Hematopoietic multipotent progenitor cell treated with erythropoietin and hydrocortisone succinate and interleukin-3 and kit ligand, for 17 days (in vitro differentiated cells): ENCODE results near the gene MOK.
"Not testable (repeated sequence)": the region's sequence is repeated elsewhere in the genome, so short reads cannot be mapped to it uniquely, and the experiment has no call there.

Experiments used
- DNase-seq: peaks from one replicate; pipeline ENCODE4 v3.0.0-alpha.2; 2015; ENCODE audit warnings: low spot score

MOK gene

GRCh38 chr14:102321456-102322422 lies 16.8 kb upstream of the MOK start:
- DNase-seq: no peak

GRCh38 chr14:102320671-102321455 lies 15.9 kb upstream of the MOK start:
- DNase-seq: no peak

- peak; percentile 65 for DNase-seq
These were observed 15.2 kb upstream of the MOK start for GRCh38 chr14:102320033-102320660.

GRCh38 chr14:102319351-102320032 lies 14.5 kb upstream of the MOK start, which contains the start of gene ZNF839:
Gene ZNF839, plus strand, starts transcription at chr14:102319746. Its CDS starts 20 bp downstream, at chr14:102319766.
- DNase-seq: peak; percentile 91

GRCh38 chr14:102318781-102319276 lies 13.9 kb upstream of the MOK start:
- DNase-seq: no peak

- peak; percentile 41 for DNase-seq
These were observed 12.7 kb upstream of the MOK start for GRCh38 chr14:102317564-102318248.

- peak; percentile 93 for DNase-seq
These were observed 12.0 kb upstream of the MOK start for GRCh38 chr14:102316743-102317563.

GRCh38 chr14:102316338-102316742 lies 11.4 kb upstream of the MOK start:
- DNase-seq: no peak

- no peak for DNase-seq
These were observed 10.2 kb upstream of the MOK start for GRCh38 chr14:102315121-102315520.

- peak; percentile 84 for DNase-seq
These were observed 9.5 kb upstream of the MOK start for GRCh38 chr14:102314242-102315011.

- DNase-seq: no peak
These were observed 1.3 kb downstream of the MOK start for GRCh38 chr14:102303664-102304063.

GRCh38 chr14:102298303-102299070 lies 6.5 kb downstream of the MOK start:
- not testable (repeated sequence) for DNase-seq

- DNase-seq: no peak
These were observed 7.4 kb downstream of the MOK start for GRCh38 chr14:102297436-102298170.

- DNase-seq: no peak
These were observed 9.7 kb downstream of the MOK start for GRCh38 chr14:102295270-102295669.

GRCh38 chr14:102293781-102294180 lies 11.2 kb downstream of the MOK start:
- no peak for DNase-seq

- DNase-seq: no peak
These were observed 12.5 kb downstream of the MOK start for GRCh38 chr14:102292441-102292840.

GRCh38 chr14:102288139-102288538 lies 16.8 kb downstream of the MOK start:
- no peak for DNase-seq

- no peak for DNase-seq
These were observed 19.9 kb downstream of the MOK start for GRCh38 chr14:102285106-102285505.
